Measurements from ENCODE around the gene PHF12. TPM values are rescaled to one million over a fixed set of nuclear protein-coding genes. Genes with fewer than 3 reads are reported as not detected.

The PHF12 gene
- total and polyA plus RNA-seq, 2 of the 13 experiments (the other 11 are each of a cell fraction or from before 2014, with no cell fraction given): 9.8 to 17.1 TPM

DNA sequence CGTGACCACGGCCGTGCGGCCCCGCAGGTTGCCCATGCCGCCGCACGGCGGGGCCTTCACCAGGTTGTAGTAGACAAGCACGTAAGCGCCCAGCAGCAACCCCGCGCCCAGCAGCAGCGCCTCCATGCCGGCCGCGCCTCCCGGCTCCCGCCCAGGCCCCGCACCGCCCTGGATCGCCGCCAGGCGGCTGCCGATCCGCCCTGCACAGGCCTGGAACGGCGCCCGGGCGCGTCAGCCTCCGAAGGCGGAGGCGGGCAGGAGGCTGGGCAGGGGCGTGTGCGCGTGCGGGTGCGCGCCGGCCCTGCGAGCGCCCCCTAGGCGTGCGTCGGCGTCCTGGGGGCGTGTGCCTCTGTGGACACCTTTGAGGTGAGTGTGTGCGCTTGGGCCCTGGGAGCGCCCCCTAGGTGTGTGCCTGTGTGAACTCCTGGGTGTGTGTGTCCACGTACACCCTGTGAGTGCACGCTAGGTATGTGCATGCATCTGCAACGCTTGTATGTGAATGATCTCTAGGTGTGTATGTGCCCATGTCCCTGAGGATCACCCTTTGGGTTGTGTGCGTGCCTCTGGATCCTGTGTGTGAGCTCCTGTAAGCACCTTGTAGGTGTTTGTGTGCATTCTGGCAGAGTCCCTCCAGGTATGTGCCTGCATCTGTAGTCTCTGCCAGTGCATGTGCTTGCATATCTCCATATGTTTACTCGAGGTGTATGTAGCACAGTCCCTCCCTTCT lies 48.3 kb downstream of the PHF12 start, which contains the start of gene DHRS13 (continued):
- TF ChIP-seq RERE (CRISPR knock-in tag; IDR thresholded peaks at IDR 0.05; ENCODE audit: low read depth) (0 out of 2 replicates have a peak, but pooled peaks have one; percentile 44), FOXM1 (CRISPR knock-in tag; IDR thresholded peaks at IDR 0.05) (peak; percentile 24; the same call in 1 of the 2 replicates), ATF1 (CRISPR knock-in tag; IDR thresholded peaks at IDR 0.05) (no peak), FOSL2 (CRISPR knock-in tag; IDR thresholded peaks at IDR 0.05) (peak; percentile 73), BORCS8-MEF2B (CRISPR knock-in tag; IDR thresholded peaks at IDR 0.05) (peak; percentile 98), SRSF9 (IDR thresholded peaks at IDR 0.05; ENCODE audit: borderline replicate concordance, insufficient read depth, low read depth, low read length, poor library complexity, severe bottlenecking) (no peak), RXRA (CRISPR knock-in tag; IDR thresholded peaks at IDR 0.05) (peak; percentile 89), ZNF615 (CRISPR knock-in tag; IDR thresholded peaks at IDR 0.05; ENCODE audit: borderline replicate concordance) (no peak), PCBP2 (optimal IDR thresholded peaks at IDR 0.05; ENCODE audit: low read depth, low read length, poor library complexity, severe bottlenecking) (no peak), POGZ (CRISPR knock-in tag; IDR thresholded peaks at IDR 0.05) (peak; percentile 79; the same call in 1 of the 2 replicates), KLF15 (CRISPR knock-in tag; IDR thresholded peaks at IDR 0.05; ENCODE audit: borderline replicate concordance) (no peak), RFX1 (IDR thresholded peaks at IDR 0.05) (no peak), ZBTB34 (CRISPR knock-in tag; IDR thresholded peaks at IDR 0.05) (0 out of 2 replicates have a peak, but pooled peaks have one; percentile 41), ZSCAN21 (CRISPR knock-in tag; IDR thresholded peaks at IDR 0.05; ENCODE audit: borderline replicate concordance) (peak; percentile 82), KAT2B (IDR thresholded peaks at IDR 0.05; ENCODE audit: borderline replicate concordance, low read depth, low read length) (no peak), TEF (CRISPR knock-in tag; IDR thresholded peaks at IDR 0.05) (no peak), RARA (CRISPR knock-in tag; IDR thresholded peaks at IDR 0.05) (peak; percentile 31), ZNF549 (CRISPR knock-in tag; IDR thresholded peaks at IDR 0.05) (no peak)
- TF ChIP-seq, protein P1, sequence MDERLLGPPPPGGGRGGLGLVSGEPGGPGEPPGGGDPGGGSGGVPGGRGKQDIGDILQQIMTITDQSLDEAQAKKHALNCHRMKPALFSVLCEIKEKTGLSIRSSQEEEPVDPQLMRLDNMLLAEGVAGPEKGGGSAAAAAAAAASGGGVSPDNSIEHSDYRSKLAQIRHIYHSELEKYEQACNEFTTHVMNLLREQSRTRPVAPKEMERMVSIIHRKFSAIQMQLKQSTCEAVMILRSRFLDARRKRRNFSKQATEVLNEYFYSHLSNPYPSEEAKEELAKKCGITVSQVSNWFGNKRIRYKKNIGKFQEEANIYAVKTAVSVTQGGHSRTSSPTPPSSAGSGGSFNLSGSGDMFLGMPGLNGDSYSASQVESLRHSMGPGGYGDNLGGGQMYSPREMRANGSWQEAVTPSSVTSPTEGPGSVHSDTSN (CRISPR knock-in tag; IDR thresholded peaks at IDR 0.05): no peak
- TF ChIP-seq, protein P2, sequence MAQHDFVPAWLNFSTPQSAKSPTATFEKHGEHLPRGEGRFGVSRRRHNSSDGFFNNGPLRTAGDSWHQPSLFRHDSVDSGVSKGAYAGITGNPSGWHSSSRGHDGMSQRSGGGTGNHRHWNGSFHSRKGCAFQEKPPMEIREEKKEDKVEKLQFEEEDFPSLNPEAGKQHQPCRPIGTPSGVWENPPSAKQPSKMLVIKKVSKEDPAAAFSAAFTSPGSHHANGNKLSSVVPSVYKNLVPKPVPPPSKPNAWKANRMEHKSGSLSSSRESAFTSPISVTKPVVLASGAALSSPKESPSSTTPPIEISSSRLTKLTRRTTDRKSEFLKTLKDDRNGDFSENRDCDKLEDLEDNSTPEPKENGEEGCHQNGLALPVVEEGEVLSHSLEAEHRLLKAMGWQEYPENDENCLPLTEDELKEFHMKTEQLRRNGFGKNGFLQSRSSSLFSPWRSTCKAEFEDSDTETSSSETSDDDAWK (CRISPR knock-in tag; IDR thresholded peaks at IDR 0.05): no peak
